Measurements from ENCODE around the gene TRHDE. TPM values are rescaled to one million over a fixed set of nuclear protein-coding genes. Genes with fewer than 3 reads are reported as not detected.

The TRHDE gene
- total and polyA plus RNA-seq, 9 donors, result 3.4 to 35.5 (median 18.2) TPM

DNA sequence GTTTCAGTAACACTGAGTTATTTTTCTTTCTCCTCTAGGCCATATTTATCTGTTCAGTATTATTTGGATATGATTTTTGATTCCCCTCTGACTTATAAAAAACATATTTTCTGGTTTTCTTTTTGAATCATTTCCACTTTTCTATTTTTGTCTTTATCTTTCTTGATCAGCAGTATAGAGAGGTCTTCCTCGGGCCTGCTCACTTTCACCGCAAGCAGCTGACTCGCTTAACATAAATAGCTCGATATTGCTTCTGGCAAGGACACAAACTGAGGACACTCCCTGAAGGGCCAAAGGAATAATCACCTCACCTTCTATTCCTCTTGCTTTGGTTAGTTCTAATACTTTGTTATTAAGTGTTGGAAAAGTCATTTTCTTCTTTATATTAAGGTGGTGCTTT lies 25.8 kb upstream of the TRHDE start:
- no peaks in the 10 kb centered on the region for H3K4me1 ChIP-seq (ENCODE audit: insufficient read depth)
- WGBS, 3 donors, result 75% methylated on average over 4 of the region's 4 CpGs
- H3K27ac ChIP-seq, result no peak overlapping the region
- no peaks in the 10 kb centered on the region for H3K27me3 ChIP-seq
- DNase-seq, result no peak
- TF ChIP-seq, protein P1, sequence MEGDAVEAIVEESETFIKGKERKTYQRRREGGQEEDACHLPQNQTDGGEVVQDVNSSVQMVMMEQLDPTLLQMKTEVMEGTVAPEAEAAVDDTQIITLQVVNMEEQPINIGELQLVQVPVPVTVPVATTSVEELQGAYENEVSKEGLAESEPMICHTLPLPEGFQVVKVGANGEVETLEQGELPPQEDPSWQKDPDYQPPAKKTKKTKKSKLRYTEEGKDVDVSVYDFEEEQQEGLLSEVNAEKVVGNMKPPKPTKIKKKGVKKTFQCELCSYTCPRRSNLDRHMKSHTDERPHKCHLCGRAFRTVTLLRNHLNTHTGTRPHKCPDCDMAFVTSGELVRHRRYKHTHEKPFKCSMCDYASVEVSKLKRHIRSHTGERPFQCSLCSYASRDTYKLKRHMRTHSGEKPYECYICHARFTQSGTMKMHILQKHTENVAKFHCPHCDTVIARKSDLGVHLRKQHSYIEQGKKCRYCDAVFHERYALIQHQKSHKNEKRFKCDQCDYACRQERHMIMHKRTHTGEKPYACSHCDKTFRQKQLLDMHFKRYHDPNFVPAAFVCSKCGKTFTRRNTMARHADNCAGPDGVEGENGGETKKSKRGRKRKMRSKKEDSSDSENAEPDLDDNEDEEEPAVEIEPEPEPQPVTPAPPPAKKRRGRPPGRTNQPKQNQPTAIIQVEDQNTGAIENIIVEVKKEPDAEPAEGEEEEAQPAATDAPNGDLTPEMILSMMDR (IDR thresholded peaks at IDR 0.05), result no peak
- TF ChIP-seq POLR2A (IDR thresholded peaks at IDR 0.05) (no peak), EP300 (IDR thresholded peaks at IDR 0.05) (no peak)
- no peak overlapping the region for H3K4me3 ChIP-seq
- intact Hi-C loops (cut with DNase I), result no loop called here
- H3K36me3 ChIP-seq, result no peaks in the 10 kb centered on the region
- H3K9me3 ChIP-seq, result no peaks in the 10 kb centered on the region

DNA sequence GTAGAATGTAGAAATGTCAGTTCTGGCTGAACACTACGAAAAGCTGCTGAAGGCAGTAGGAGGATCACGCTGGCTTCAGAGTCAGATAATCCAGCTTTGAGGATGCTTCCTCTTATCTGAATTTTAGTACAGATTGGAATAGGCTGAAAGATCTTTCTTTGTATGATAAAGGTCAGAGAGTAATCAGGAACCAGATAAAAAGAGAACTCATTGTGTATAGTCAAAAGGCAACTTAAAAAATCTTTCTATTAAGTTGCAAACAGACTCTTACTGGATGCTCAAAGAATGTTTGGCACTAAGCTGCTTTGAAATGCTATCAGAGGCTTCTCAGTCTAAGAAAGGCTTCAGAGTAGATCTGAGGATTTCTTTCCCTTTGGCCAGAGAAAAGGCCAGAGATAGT lies 21.8 kb upstream of the TRHDE start:
- 10 to 16% (median 10%) methylated on average over 2 of the region's 2 CpGs for WGBS, 3 donors
- intact Hi-C loops (cut with DNase I), result no loop called here
- Histone ChIP-seq H3K9me3 (no peaks in the 10 kb centered on the region), H3K36me3 (no peaks in the 10 kb centered on the region), H3K4me3 (no peak overlapping the region), H3K27ac (no peak overlapping the region), H3K27me3 (no peaks in the 10 kb centered on the region), H3K4me1 (ENCODE audit: insufficient read depth) (no peaks in the 10 kb centered on the region)
- TF ChIP-seq POLR2A (IDR thresholded peaks at IDR 0.05), result no peak
- TF ChIP-seq, protein P1 (IDR thresholded peaks at IDR 0.05), result no peak
- TF ChIP-seq EP300 (IDR thresholded peaks at IDR 0.05), result no peak
- no peak for DNase-seq

DNA sequence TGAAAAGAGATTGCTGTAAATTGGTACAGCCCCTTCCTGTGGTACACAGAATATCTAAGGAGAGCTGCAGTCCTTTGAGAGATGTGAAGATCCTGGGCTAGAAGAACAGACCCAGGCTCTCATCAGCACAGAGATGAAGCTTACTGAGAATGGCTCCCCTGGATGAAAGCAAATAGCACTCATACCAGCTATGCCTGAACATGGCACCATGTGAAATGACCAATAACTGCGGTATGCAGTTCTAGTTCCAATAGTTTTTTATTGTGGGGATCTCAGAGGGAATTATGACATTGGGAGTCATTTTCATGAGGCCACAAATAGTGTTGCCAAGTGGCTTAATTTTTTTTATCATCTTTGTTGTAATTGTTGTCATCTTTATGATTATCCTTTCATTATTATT lies 15.4 kb upstream of the TRHDE start:
- intact Hi-C loops (cut with DNase I), result no loop called here
- no peak overlapping the region for H3K27ac ChIP-seq
- TF ChIP-seq POLR2A (IDR thresholded peaks at IDR 0.05), result no peak
- no peak for TF ChIP-seq EP300 (IDR thresholded peaks at IDR 0.05)
- TF ChIP-seq, protein P1 (IDR thresholded peaks at IDR 0.05), result no peak
- DNase-seq, result no peak
- H3K36me3 ChIP-seq, result no peaks in the 10 kb centered on the region
- H3K4me1 ChIP-seq (ENCODE audit: insufficient read depth), result no peaks in the 10 kb centered on the region
- no peaks in the 10 kb centered on the region for H3K9me3 ChIP-seq
- no peak overlapping the region for H3K4me3 ChIP-seq
- WGBS, 3 donors, result 88 to 100% (median 94%) methylated on average over 1 of the region's 1 CpG
- no peaks in the 10 kb centered on the region for H3K27me3 ChIP-seq

- Histone ChIP-seq H3K4me3 (no peak overlapping the region), H3K9me3 (no peaks in the 10 kb centered on the region), H3K4me1 (ENCODE audit: insufficient read depth) (no peaks in the 10 kb centered on the region), H3K27me3 (no peaks in the 10 kb centered on the region), H3K27ac (no peak overlapping the region), H3K36me3 (no peaks in the 10 kb centered on the region)
- intact Hi-C loops (cut with DNase I), result no loop called here
- no peak for DNase-seq
- WGBS, 3 donors, result 56 to 84% (median 72%) methylated on average over 2 of the region's 2 CpGs
- TF ChIP-seq, protein P1 (IDR thresholded peaks at IDR 0.05), result no peak
- TF ChIP-seq POLR2A (IDR thresholded peaks at IDR 0.05) (no peak), EP300 (IDR thresholded peaks at IDR 0.05) (no peak)
These were observed 10.3 kb upstream of the TRHDE start for GRCh38 chr12:72261885-72262284.
